Measurements from ENCODE around the gene DOCK1. TPM values are rescaled to one million over a fixed set of nuclear protein-coding genes. Genes with fewer than 3 reads are reported as not detected.

The DOCK1 gene
- total RNA-seq, 1 experiment from 2014 or later, result not detected

GRCh38 chr10:127024685-127025435 is 119.6 kb downstream of the DOCK1 start:
- Histone ChIP-seq H3K9me2 (replicated peaks; ENCODE audit: insufficient read depth, low read length) (no peaks in the 10 kb centered on the region), H3K4me2 (ENCODE audit: low read depth, low read length, poor library complexity, severe bottlenecking) (no peak overlapping the region), H3K27ac (ENCODE audit: low read length) (no peak overlapping the region), H3K79me2 (ENCODE audit: low read length) (no peaks in the 10 kb centered on the region), H3K4me1 (ENCODE audit: low read length) (no peaks in the 10 kb centered on the region), H3K9ac (ENCODE audit: low read length) (no peak overlapping the region), H2AFZ (ENCODE audit: low read length) (no peak overlapping the region), H3K4me3 (ENCODE audit: low read length) (no peak overlapping the region), H3K36me3 (ENCODE audit: insufficient read depth, low read length) (no peaks in the 10 kb centered on the region), H4K20me1 (ENCODE audit: insufficient read depth, low read depth, low read length) (no peaks in the 10 kb centered on the region), H3K9me3 (ENCODE audit: low read length) (no peaks in the 10 kb centered on the region; the same call in 1 of the 2 replicates), H3K27me3 (ENCODE audit: low read length) (no peaks in the 10 kb centered on the region)
- no peak for DNase-seq

DNA sequence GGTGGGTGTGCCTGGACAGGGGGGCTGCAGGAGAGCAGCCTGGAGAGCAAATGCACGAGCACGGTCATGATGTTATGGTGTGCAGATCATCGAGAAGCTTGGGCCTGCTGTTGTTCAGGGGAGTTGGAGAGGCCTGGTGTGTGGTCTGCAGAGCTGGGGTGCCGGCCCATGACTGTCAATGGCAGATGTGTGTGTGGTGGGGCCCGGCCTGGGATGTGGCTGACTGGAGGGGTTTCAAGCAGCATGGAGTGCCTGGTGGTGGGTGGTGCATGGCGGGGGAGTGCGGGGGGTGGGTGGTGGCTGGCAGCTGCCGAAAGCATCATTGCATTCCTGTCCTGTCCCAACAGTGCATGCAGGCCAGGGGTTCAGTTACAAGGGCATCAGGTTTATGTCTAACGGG is 122.6 kb downstream of the DOCK1 start:
- no peak overlapping the region for H3K27ac ChIP-seq (ENCODE audit: low read length)
- no peaks in the 10 kb centered on the region for H4K20me1 ChIP-seq (ENCODE audit: insufficient read depth, low read depth, low read length)
- H3K9me3 ChIP-seq (ENCODE audit: low read length), result no peaks in the 10 kb centered on the region; the same call in 1 of the 2 replicates
- H3K9me2 ChIP-seq (replicated peaks; ENCODE audit: insufficient read depth, low read length), result no peaks in the 10 kb centered on the region
- H3K4me2 ChIP-seq (ENCODE audit: low read depth, low read length, poor library complexity, severe bottlenecking), result no peak overlapping the region
- no peak for DNase-seq
- H3K9ac ChIP-seq (ENCODE audit: low read length), result no peak overlapping the region
- no peaks in the 10 kb centered on the region for H3K27me3 ChIP-seq (ENCODE audit: low read length)
- no peak overlapping the region for H3K4me3 ChIP-seq (ENCODE audit: low read length)
- H3K79me2 ChIP-seq (ENCODE audit: low read length), result no peaks in the 10 kb centered on the region
- H3K36me3 ChIP-seq (ENCODE audit: insufficient read depth, low read length), result no peaks in the 10 kb centered on the region
- H2AFZ ChIP-seq (ENCODE audit: low read length), result no peak overlapping the region
- no peaks in the 10 kb centered on the region for H3K4me1 ChIP-seq (ENCODE audit: low read length)

DNA sequence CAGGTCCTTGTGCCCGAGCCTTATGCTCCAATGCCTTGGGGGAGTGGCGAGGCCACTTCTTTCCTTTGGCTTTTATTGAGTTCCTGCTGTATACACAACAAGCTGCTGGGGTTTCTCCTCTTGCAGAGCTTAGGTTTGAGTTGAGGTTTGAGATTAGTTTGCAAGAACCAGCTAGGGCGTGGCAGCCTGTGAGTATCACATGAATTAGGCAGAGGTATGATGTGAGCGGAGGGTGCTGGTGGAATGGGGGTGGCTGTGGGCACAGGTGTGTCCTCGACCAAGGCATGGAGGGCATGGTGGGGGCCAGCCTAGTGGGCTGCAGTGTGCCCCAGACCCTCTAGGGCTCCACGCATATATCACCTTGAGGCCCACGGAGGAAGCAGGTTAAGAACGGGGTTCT is 123.3 kb downstream of the DOCK1 start:
- no peaks in the 10 kb centered on the region for H3K9me2 ChIP-seq (replicated peaks; ENCODE audit: insufficient read depth, low read length)
- no peak overlapping the region for H3K27ac ChIP-seq (ENCODE audit: low read length)
- no peak overlapping the region for H3K4me3 ChIP-seq (ENCODE audit: low read length)
- H4K20me1 ChIP-seq (ENCODE audit: insufficient read depth, low read depth, low read length), result no peaks in the 10 kb centered on the region
- no peaks in the 10 kb centered on the region for H3K4me1 ChIP-seq (ENCODE audit: low read length)
- H2AFZ ChIP-seq (ENCODE audit: low read length), result no peak overlapping the region
- H3K9ac ChIP-seq (ENCODE audit: low read length), result no peak overlapping the region
- no peaks in the 10 kb centered on the region for H3K27me3 ChIP-seq (ENCODE audit: low read length)
- H3K79me2 ChIP-seq (ENCODE audit: low read length), result no peaks in the 10 kb centered on the region
- DNase-seq, result no peak
- no peaks in the 10 kb centered on the region for H3K36me3 ChIP-seq (ENCODE audit: insufficient read depth, low read length)
- H3K4me2 ChIP-seq (ENCODE audit: low read depth, low read length, poor library complexity, severe bottlenecking), result no peak overlapping the region
- no peaks in the 10 kb centered on the region; the same call in 1 of the 2 replicates for H3K9me3 ChIP-seq (ENCODE audit: low read length)

DNA sequence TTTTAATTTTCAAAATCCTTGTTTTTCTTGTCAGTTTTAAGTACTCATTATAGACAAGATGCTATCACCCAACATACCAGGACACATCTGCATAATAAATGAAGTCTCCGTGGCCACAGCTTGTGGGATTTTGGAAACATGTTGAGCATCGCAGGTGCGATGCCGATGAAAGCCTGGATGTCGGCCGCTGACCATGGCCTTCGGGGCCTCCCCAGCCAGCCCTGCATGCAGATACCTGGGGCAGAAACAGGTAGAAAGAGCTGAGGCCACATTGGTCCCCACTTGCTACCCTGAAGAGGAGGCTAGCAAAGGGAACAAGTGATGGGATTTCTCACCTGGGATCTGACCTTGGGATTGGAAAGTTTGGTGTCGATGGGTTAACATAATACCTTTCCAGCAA is 123.8 kb downstream of the DOCK1 start:
- no peaks in the 10 kb centered on the region for H3K27me3 ChIP-seq (ENCODE audit: low read length)
- H3K4me3 ChIP-seq (ENCODE audit: low read length), result no peak overlapping the region
- H3K9ac ChIP-seq (ENCODE audit: low read length), result no peak overlapping the region
- no peaks in the 10 kb centered on the region for H3K4me1 ChIP-seq (ENCODE audit: low read length)
- no peaks in the 10 kb centered on the region for H4K20me1 ChIP-seq (ENCODE audit: insufficient read depth, low read depth, low read length)
- no peak for DNase-seq
- H2AFZ ChIP-seq (ENCODE audit: low read length), result no peak overlapping the region
- no peak overlapping the region for H3K4me2 ChIP-seq (ENCODE audit: low read depth, low read length, poor library complexity, severe bottlenecking)
- H3K79me2 ChIP-seq (ENCODE audit: low read length), result no peaks in the 10 kb centered on the region
- H3K9me3 ChIP-seq (ENCODE audit: low read length), result no peaks in the 10 kb centered on the region; the same call in 1 of the 2 replicates
- no peak overlapping the region for H3K27ac ChIP-seq (ENCODE audit: low read length)
- no peaks in the 10 kb centered on the region for H3K9me2 ChIP-seq (replicated peaks; ENCODE audit: insufficient read depth, low read length)
- no peaks in the 10 kb centered on the region for H3K36me3 ChIP-seq (ENCODE audit: insufficient read depth, low read length)

DNA sequence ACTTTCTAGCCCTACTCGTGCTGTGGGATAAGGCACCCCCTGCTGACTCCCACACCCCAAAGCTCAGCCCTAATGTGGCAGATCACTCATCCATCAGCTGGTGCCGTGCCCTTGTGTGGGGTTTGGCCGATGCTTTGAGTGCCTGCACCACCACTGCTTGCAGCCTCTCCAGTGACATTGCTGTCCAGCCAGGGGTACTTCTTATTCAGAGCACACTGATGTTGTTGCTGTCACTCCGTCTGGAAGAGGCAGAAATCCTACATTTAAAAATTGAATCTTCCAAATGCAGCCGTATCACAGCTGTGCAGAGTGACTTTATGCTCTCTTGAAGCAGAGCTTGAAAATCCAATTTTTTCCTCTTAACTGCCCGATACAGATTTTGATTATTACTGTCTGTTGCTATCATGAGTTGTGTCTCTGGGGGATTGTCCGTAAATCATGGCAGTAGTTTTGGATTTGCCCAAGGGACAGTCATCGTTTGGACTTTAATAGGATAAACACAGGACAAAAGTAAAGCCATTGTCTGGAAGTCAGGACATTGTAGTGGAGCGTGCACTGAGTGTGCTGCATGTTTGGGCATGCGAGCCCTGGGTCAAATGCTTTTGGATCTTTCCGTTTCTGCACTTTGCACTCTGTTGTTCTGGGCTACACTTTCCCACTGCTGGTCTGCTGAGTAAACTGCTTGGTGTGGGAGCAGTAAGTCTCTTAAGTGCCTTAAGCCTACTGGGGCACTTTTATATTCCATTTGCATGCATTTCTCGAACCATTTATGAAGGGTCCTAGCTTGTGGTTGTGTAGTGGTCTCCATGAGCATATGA is 128.2 kb downstream of the DOCK1 start:
- DNase-seq, result no peak
- no peaks in the 10 kb centered on the region for H4K20me1 ChIP-seq (ENCODE audit: insufficient read depth, low read depth, low read length)
- no peaks in the 10 kb centered on the region for H3K9me3 ChIP-seq (ENCODE audit: low read length)
- no peak overlapping the region for H2AFZ ChIP-seq (ENCODE audit: low read length)
- H3K79me2 ChIP-seq (ENCODE audit: low read length), result no peaks in the 10 kb centered on the region
- H3K4me3 ChIP-seq (ENCODE audit: low read length), result no peak overlapping the region
- no peaks in the 10 kb centered on the region for H3K9me2 ChIP-seq (replicated peaks; ENCODE audit: insufficient read depth, low read length)
- H3K9ac ChIP-seq (ENCODE audit: low read length), result no peak overlapping the region
- H3K27me3 ChIP-seq (ENCODE audit: low read length), result no peaks in the 10 kb centered on the region
- no peaks in the 10 kb centered on the region for H3K4me1 ChIP-seq (ENCODE audit: low read length)
- no peak overlapping the region for H3K4me2 ChIP-seq (ENCODE audit: low read depth, low read length, poor library complexity, severe bottlenecking)
- H3K36me3 ChIP-seq (ENCODE audit: insufficient read depth, low read length), result no peaks in the 10 kb centered on the region
- no peak overlapping the region for H3K27ac ChIP-seq (ENCODE audit: low read length)

DNA sequence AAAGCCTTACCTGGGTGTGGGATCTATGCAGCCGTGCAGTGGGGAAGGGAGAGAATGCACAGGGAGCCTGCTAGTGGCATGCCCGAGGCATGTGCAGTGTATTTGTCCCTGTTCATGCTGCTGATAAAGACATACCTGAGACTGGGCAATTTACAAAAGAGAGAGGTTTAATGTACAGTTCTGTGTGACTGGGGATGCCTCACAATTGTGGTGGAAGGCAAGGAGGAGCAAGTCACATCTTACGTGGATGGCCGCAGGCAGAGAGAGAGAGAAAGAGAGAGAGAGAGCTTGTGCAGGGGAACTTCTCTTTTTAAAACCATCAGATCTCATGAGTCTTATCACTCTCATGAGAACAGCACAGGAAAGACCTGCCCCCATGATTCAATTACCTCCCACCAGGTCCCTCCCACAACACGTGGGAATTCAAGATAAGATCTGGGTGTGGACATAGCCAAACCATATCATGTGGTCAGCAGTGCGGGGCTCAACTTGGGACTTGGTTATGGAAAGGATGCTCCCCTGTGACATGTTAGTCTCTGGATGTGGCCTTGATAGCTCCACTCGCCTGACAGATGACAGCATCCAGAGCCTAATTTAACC is 128.9 kb downstream of the DOCK1 start:
- no peaks in the 10 kb centered on the region for H3K4me1 ChIP-seq (ENCODE audit: low read length)
- H3K9me3 ChIP-seq (ENCODE audit: low read length), result no peaks in the 10 kb centered on the region

DNA sequence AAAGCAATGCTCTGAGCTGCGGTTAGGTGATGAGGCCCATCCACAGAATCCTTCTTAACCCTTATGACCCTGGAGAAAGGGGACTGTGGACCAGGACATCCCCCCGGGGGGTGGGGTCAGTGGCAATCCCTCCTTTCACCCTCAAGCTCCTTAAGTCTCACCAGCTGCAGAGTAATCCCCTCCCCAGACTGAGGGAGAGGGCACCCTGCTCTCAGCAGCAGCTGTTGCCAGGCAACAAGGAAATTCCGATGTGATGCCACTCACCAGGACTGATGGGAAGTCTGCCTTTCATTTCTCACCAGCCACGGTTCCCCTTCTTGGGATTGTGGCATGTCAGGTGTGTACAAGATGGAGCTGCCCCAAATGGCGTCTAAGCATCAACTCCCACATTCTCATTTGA is 129.6 kb downstream of the DOCK1 start:
- Histone ChIP-seq H3K4me1 (ENCODE audit: low read length) (no peaks in the 10 kb centered on the region), H3K27me3 (ENCODE audit: low read length) (no peaks in the 10 kb centered on the region), H3K9me2 (replicated peaks; ENCODE audit: insufficient read depth, low read length) (no peaks in the 10 kb centered on the region), H4K20me1 (ENCODE audit: insufficient read depth, low read depth, low read length) (no peaks in the 10 kb centered on the region), H3K9me3 (ENCODE audit: low read length) (no peaks in the 10 kb centered on the region), H3K4me3 (ENCODE audit: low read length) (no peak overlapping the region), H3K36me3 (ENCODE audit: insufficient read depth, low read length) (no peaks in the 10 kb centered on the region), H3K79me2 (ENCODE audit: low read length) (no peaks in the 10 kb centered on the region), H3K9ac (ENCODE audit: low read length) (no peak overlapping the region), H2AFZ (ENCODE audit: low read length) (no peak overlapping the region), H3K4me2 (ENCODE audit: low read depth, low read length, poor library complexity, severe bottlenecking) (no peak overlapping the region), H3K27ac (ENCODE audit: low read length) (no peak overlapping the region)
- no peak for DNase-seq

More for the DNA sequence above, 128.9 kb downstream of the DOCK1 start:
- Histone ChIP-seq H3K4me2 (ENCODE audit: low read depth, low read length, poor library complexity, severe bottlenecking) (no peak overlapping the region), H3K4me3 (ENCODE audit: low read length) (no peak overlapping the region), H4K20me1 (ENCODE audit: insufficient read depth, low read depth, low read length) (no peaks in the 10 kb centered on the region), H3K79me2 (ENCODE audit: low read length) (no peaks in the 10 kb centered on the region), H3K27ac (ENCODE audit: low read length) (no peak overlapping the region), H3K27me3 (ENCODE audit: low read length) (no peaks in the 10 kb centered on the region), H3K9ac (ENCODE audit: low read length) (no peak overlapping the region), H3K9me2 (replicated peaks; ENCODE audit: insufficient read depth, low read length) (no peaks in the 10 kb centered on the region), H3K36me3 (ENCODE audit: insufficient read depth, low read length) (no peaks in the 10 kb centered on the region), H2AFZ (ENCODE audit: low read length) (no peak overlapping the region)
- DNase-seq, result no peak

DNA sequence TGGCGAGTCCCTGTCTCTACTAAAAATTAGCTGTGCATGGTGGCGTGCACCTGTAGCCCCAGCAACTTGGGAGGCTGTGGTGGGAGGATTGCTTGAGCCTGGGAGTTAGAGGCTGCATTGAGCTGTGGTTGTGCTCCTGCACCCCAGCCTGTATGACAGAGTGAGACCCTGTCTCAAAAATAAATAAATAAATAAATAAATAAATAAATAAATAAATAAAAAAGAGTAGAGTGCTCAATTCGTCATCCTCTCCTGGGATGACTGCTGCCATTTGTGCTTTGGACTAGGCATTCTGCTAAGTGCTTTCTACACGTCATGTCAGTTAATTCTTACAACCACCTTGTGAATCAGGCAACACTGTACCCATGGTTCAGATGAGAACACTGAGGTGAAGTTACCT is 130.6 kb downstream of the DOCK1 start:
- Histone ChIP-seq H4K20me1 (ENCODE audit: insufficient read depth, low read depth, low read length) (no peaks in the 10 kb centered on the region), H3K9ac (ENCODE audit: low read length) (no peak overlapping the region), H3K4me3 (ENCODE audit: low read length) (no peak overlapping the region), H3K79me2 (ENCODE audit: low read length) (no peaks in the 10 kb centered on the region), H3K9me2 (replicated peaks; ENCODE audit: insufficient read depth, low read length) (no peaks in the 10 kb centered on the region), H3K27ac (ENCODE audit: low read length) (no peak overlapping the region), H2AFZ (ENCODE audit: low read length) (no peak overlapping the region), H3K4me2 (ENCODE audit: low read depth, low read length, poor library complexity, severe bottlenecking) (no peak overlapping the region), H3K27me3 (ENCODE audit: low read length) (no peaks in the 10 kb centered on the region), H3K36me3 (ENCODE audit: insufficient read depth, low read length) (no peaks in the 10 kb centered on the region), H3K4me1 (ENCODE audit: low read length) (no peaks in the 10 kb centered on the region), H3K9me3 (ENCODE audit: low read length) (no peaks in the 10 kb centered on the region)
- no peak for DNase-seq

Data from Karpas-422 (cell line).